ENCODE results near the gene ADAM15. TPM values are rescaled to one million over a fixed set of nuclear protein-coding genes. Genes with fewer than 3 reads are reported as not detected.

The ADAM15 gene
- total RNA-seq, 1 experiment from 2014 or later = 30.6 TPM

DNA sequence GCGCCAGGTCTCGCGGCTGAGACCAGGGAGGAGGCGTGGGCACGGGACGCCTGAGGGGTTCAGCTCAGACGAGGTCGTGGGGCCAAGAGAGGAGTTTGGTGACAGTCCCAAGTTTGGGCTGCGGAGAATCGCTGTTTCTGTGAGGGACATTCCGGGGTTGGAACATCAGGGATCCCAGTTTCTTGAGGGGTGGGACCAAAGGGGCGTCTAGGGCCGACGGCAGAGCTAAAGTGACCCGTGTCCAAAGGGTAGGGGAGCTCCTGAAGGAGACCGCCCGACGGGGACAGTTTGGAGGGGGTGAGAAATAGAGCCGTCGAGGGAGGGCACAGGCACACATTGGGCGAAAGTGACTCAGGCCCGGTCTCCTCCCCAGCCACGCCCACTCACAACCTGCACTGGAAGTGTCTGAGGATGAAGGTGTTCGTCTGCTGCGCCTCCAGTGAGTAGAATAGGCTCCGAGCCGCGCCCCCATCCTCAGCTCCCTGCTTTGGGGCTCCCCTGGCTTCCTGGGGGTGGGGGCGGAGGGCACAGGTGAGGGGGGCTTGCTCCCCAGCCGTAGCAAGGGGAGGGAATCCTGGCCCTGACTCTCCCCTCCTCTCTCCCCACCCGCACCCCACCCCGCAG is 34.5 kb downstream of the ADAM15 start:
- Mint-ChIP-seq H3K4me1 (peaks cover 22 to 39% of the 10 kb centered on the region in 2 experiments), H3K4me3 (peak overlapping the region; percentile 94 to 96), H3K36me3 (ENCODE audit: insufficient read depth in 1 of 3, low read depth in 3 of 3) (0 out of 7 replicates have a peak, but pooled peaks cover 0 to 4% (median 0%) of the 10 kb centered on the region in 3 experiments), H3K27ac (peak overlapping the region in 2 of 3 experiments; percentile 77 to 94; a peak in 2 of 7 replicates), H3K27me3 (ENCODE audit: low read depth) (peaks cover 49% of the 10 kb centered on the region), H3K9me3 (peaks cover 0 to 4% of the 10 kb centered on the region in 2 experiments; a peak in 3 of 5 replicates)
- Histone ChIP-seq H3K79me1 (ENCODE audit: insufficient read depth, low read depth, low read length, poor library complexity, severe bottlenecking) (no peaks in the 10 kb centered on the region), H3K18ac (ENCODE audit: insufficient read length, low read depth, low read length) (no peak overlapping the region), H3K23me2 (ENCODE audit: insufficient read length, low read depth, low read length, poor library complexity, severe bottlenecking) (peaks cover 17% of the 10 kb centered on the region), H3K23ac (ENCODE audit: insufficient read length, low read depth, low read length) (no peak overlapping the region), H3K9ac (ENCODE audit: extremely low read depth, insufficient read length, low read length) (no peak overlapping the region), H3K4ac (ENCODE audit: low read depth, low read length) (no peak overlapping the region), H2BK12ac (ENCODE audit: insufficient read length, low read depth, low read length) (no peak overlapping the region), H4K8ac (replicated peaks; ENCODE audit: insufficient read length, low read depth, low read length) (no peak overlapping the region), H2BK15ac (ENCODE audit: low read depth, low read length) (no peak overlapping the region), H3K27me3 (ENCODE audit: insufficient read depth, low read length) (peaks cover 32% of the 10 kb centered on the region), H2BK20ac (ENCODE audit: low read depth, low read length, poor library complexity, severe bottlenecking) (no peak overlapping the region), H3K27ac (ENCODE audit: insufficient read length, low read depth, low read length) (no peak overlapping the region), H2AFZ (ENCODE audit: low read length) (no peak overlapping the region), H2BK5ac (ENCODE audit: insufficient read length, low read length) (no peak overlapping the region), H3K9me3 (ENCODE audit: control insufficient read depth, low read depth, low read length) (no peaks in the 10 kb centered on the region), H2BK120ac (ENCODE audit: low read depth, low read length, poor library complexity, severe bottlenecking) (no peak overlapping the region), H4K91ac (ENCODE audit: insufficient read length, low read depth, low read length) (no peak overlapping the region), H3K79me2 (ENCODE audit: insufficient read depth, low read length) (no peaks in the 10 kb centered on the region), H2AK5ac (ENCODE audit: insufficient read length, low read length) (no peak overlapping the region), H3K4me1 (ENCODE audit: insufficient read depth, low read length) (no peaks in the 10 kb centered on the region), H4K20me1 (ENCODE audit: control insufficient read depth, insufficient read depth, insufficient read length) (no peaks in the 10 kb centered on the region), H3K14ac (ENCODE audit: insufficient read depth, low read length) (no peak overlapping the region), H3K56ac (ENCODE audit: insufficient read length, low read depth, low read length) (no peak overlapping the region), H3K4me2 (ENCODE audit: insufficient read depth, insufficient read length, low read length) (peak overlapping the region; percentile 24), H3T11ph (ENCODE audit: low read length) (no peak overlapping the region), H4K5ac (ENCODE audit: insufficient read length, low read depth, low read length) (no peak overlapping the region)
- DNase-seq = no peak
- TF ChIP-seq CTCF (conservative IDR thresholded peaks at IDR 0.05) = no peak
- no CpG with 5 or more reads among the region's 32 CpGs for WGBS (ENCODE audit: extremely low coverage, insufficient read length, low lambda C conversion rate)
